HPDE6-E6E7 (cell line): ENCODE measurements around the gene MAPK8.
A peak's percentile ranks its signal among the peaks of the same experiment; 100 is the strongest.
"Not testable (repeated sequence)": the region's sequence is repeated elsewhere in the genome, so short reads cannot be mapped to it uniquely, and the experiment has no call there.

Experiments used
- DNase-seq: peaks from one replicate; pipeline ENCODE4 v3.0.0; 2011; ENCODE audit warnings: missing footprints; ENCODE audit errors: extremely low spot score

Gene MAPK8

DNA sequence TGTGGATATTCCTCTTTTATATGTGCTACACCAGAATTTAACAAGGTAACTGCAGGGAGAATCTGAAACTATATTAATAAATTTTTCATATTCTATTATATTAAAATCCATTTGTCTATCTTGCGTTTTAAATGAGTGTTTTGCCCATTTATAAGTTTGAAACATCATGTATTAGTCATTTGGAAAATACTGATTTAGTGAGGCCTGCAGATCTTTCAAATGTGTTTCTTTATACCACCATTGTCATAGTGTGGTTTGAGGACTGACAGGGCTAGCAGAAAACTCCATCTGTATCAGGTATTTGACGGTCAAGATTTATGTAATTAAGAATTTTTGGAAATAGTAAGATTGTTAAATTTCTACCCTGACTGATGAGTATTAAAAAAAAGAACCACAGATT, 29.3 kb downstream of the MAPK8 start:
- DNase-seq = no peak

DNA sequence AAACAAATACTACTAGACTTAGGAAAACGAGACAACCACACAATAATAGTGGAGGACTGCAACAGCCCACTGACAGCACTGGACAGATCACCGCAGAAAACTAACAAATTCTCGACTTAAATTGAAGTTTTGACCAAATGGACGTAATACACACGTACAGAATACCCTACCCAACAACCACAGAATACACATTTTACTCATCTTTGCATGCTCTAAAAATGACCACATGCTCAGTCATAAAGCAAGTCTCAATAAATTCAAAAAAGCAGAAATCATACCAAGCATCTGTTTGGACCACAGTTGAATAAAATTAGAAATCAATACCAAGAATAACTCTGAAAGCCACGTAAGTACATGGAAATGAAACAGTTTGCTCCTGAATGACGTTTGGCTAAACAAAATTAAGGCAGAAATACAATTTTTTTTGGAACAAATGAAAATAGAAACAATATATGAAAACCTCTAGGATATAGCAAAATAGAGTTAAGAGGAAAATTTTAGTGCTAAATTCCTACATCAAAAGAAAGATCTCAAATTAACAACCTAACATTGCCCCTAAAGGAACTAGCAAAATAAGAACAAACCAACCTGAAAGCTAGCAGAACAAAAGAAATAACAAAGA, 30.6 kb downstream of the MAPK8 start:
- no peak for DNase-seq

DNA sequence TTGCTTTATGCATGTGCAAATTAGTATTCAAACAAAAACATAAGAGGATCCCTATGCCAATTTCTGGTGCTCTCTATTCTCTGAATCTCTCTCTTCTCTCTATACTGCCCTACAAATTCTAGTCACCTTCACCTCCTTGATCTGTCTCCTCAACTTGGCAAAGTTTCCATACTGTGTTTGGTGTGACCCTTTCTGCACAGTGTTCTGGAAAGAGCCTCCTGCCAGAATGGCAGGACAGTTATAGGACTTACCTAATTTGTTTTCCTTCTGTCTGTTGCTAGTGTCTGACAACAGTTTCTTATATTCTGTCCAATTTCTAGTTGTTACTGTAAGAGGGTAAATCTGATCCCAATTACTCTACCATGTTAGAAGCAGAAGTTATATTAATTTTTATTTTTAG, 34.3 kb downstream of the MAPK8 start:
- DNase-seq = no peak

DNA sequence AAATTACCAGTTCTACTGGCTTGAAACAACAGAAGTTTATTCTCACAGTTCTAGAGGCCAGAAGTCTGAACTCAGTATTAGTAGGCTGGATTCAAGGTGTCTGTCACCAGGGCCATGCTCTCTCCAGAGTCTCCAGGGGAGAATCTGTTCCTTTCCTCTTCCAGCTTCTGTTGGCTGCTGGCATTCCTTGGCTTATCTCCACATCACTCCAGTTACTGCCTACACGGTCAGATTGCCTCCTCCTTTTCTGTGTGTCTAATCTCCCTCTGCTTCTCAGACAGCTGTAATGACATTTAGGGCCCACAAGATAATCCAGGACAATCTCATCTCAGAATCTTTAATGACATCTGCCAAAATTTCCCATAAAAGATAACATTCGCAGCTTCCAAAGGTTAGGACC, 36.6 kb downstream of the MAPK8 start:
- DNase-seq = no peak

DNA sequence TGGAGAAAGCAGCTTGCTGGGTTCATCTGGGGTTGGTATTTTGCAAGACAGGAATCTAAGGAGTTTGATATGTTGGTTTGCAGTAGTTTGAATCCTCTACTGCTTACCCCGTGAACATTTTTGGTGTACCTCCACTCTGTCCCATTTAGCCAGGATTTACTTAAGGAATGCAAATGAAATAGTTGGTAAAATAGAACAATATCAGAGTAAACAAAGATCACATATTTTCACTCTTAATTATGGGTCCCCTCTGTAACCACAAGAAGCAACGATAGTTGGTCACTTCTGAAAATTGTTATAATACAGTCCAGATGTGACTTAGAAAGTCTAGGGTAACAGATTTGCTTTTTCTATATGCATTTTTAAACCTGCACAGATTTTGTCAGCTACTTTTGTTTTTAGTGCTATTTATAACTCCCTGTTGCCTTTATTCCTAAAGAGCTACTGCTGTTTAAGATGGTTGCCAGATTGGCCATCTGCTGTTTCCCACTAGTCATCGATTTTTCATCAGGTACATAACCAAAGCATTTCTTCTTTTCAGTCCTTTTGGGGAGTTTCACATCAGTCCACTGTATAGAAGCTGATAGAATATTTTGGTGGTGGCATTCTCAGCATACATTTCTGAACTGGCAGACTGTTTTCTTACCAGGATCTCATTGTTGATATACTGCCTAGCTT, 37.6 kb downstream of the MAPK8 start:
- DNase-seq = no peak

DNA sequence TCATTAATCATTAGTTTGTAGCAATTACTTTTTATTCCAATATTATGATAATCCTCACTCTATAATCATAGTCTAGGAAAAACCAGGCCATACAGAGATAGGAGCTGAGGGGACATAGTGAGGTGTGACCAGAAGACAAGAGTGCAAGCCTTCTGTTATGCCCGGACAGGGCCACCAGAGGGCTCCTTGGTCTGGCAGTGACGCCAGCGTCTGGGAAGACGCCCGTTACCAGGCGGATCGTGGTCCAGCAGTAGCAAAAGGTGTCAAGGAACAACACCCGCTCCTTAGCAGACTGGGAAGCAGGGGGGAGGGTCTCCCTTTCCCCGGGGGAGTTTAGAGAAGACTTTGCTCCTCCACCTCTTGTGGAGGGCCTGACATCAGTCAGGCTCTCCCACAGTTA, 39.8 kb downstream of the MAPK8 start:
- not testable (repeated sequence) for DNase-seq

DNA sequence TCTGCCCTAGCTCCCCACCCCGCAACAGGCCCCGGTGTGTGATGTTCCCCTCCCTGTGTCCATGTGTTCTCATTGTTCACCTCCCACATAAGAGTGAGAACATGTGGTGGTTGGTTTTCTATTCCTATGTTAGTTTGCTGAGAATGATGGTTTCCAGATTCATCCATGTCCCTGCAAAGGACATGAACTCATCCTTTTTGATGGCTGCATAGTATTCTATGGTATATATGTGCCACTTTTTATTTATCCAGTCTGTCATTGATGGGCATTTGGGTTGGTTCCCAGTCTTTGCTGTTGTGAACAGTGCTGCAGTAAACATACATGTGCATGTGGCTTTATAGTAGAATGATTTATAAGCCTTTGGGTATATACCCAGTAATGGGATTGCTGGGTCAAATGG, 41.1 kb downstream of the MAPK8 start:
- not testable (repeated sequence) for DNase-seq

DNA sequence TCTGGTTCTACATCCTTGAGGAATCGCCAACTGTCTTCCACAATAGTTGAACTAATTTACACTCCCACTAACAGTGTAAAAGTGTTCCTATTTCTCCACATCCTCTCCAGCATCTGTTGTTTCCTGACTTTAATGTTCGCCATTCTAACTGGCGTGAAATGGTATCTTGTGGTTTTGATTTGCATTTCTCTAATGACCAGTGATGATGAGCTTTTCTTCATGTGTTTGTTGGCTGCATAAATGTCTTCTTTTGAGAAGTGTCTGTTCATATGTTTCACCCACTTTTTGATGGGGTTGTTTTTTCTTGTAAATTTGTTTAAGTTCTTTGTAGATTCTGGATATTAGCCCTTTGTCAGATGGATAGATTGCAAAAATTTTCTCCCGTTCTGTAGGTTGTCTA, 41.5 kb downstream of the MAPK8 start:
- DNase-seq = not testable (repeated sequence)

DNA sequence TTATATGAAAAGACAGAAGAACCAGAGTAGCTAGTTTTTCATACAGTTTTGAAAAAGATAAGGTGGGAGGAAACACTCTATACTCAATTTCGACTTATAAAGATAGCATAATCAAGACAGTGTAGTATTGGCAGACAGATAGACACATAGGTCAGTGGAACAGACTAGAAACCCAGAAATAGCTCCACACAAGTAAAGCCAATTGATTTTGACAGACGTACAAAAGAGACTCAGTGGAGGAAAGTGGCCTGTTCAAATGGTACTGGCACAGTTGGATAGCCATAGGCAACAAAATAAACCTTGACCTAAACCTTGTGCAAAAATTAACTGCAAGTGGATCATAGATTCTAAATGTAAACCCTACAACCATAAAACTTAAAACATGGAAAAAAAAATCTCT, 46.8 kb downstream of the MAPK8 start:
- DNase-seq = no peak

DNA sequence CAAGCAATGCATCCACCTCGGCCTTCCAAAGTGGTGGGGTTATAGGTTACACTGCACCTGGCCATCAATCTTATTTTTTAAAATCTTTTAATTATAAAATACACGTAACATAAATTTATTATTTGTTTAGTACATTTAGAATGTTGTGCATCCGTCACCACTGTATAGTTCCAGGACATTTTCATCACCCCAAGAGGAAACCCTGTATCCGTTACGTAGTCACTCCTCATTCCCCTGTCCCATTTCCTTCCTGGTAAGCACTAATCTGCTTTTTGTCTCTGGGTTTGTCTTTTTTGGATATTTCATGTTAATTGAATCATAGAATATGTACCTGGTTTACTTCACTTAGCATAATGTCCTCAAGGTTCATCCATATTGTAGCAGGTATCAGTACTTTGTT, 51.2 kb downstream of the MAPK8 start:
- DNase-seq = no peak

DNA sequence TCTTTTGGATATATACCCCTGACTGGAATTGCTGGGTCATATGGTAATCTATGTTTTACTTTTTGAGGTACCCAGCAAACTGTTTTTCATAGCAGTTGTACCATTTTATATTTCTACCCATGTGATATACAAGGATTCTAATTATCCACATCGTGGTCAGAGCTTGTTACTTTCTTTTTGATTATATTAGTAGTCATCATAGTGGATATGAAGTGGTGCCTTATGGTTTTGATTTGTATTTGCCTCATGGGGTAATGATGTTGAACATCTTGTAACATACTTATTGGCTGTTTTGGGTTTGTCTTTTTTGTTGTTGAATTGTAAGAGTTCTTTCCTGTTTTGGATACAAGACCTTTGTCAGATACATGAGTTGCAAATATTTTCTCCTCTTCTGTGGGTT, 51.7 kb downstream of the MAPK8 start:
- no peak for DNase-seq

DNA sequence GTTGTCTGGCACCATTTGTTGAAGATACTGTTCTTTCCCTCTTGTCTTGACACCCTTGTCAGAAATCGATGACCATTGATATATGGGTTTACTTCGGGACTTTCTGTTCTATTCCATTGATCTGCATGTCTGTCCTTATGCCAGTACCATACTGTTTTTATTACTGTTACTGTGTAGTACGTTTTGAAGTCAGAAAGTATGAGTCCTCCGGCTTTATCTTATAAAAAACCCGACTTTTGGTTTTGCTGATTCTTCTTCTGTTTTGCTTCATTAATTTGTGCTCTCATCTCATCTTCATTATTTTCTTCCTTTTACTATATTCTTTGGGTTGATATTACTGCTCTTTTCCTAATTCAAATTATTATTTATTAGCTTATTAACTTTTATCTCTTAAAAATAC, 52.4 kb downstream of the MAPK8 start:
- DNase-seq = no peak

DNA sequence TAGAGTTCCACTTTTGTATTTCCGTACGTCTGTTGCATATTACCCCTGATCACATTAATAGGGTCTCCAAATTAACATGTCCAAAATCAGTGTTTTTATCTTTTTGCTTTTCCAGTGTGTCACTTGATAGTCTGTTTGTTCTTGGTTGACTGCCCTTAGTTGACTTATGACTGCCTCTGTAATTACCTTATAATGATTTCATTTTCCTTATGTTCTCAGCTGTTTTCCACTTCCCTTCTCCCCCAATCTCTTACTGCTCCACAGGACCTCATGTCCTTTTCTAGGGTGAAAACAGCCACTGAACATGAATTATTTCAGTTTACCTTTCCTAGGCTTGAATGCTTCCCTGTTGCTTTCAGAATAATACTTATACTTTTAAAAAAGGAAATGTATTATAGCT, 54.7 kb downstream of the MAPK8 start:
- no peak for DNase-seq

DNA sequence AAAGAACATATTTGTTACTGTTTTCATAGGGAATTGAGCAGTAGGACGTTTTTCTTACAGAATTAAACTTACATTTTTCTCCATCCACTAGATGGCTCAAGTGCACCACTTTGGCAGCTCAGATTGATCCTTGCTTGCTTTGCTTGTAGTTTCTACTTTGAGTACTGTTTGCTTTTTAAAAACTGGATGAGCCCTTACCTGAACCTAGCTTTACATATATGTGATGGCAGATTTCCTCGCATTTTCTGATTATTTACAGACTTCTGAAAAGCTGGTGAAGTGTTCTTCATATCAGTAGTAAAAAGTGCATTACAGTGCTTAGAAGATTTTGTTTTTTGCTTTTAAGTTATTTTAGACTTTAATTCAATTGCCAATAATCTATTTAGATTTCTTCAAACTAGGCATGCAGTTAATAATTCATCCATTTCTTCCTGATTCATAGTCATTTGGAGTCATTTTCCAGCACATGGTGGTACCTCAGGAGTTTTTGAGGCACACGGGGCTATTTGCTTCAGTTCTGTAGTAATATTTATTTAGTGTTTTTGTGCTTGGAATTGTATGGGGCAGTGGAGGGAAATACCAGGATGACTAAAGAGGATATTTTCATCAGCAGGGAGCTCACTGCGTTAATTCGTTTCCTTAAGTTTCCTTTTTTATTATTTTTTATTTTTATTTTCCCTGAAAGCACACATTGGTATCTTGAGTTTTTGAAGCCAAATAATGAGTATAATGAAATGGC, 57.3 kb downstream of the MAPK8 start:
- DNase-seq = peak; percentile 7

DNA sequence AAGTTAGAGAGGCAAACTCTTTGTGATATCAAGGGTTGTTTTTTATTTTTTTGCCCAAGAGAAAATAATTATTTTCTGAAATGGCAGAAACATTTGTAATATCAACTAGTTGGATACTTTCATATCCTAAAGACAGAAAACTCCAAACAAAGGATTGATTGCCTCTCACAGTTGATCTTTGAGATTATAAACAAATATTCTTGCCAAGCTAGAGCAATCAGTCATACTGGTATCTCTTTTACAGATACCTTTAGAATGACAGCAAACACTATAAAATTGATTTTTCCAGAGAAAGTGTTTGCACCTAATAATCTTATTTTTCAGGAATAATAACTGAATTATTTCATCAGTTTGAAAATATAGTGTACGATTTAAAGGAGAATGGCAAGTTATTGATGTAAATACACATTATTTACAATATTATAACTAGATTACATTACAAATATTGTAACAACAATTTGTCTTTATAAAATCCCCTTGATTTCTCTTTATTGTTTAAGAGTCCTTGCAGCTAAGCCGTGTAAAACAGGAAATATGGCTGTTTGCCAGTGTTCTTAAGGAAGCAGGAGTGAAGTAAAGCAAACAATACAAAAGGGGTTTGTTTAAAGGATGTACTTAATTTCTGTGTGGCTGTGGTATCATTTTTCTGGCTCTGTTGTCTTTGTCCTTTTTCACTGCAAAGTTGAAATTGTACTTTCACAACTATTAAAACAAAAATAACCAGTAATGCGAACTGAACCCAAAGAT, 58.4 kb downstream of the MAPK8 start:
- no peak for DNase-seq

DNA sequence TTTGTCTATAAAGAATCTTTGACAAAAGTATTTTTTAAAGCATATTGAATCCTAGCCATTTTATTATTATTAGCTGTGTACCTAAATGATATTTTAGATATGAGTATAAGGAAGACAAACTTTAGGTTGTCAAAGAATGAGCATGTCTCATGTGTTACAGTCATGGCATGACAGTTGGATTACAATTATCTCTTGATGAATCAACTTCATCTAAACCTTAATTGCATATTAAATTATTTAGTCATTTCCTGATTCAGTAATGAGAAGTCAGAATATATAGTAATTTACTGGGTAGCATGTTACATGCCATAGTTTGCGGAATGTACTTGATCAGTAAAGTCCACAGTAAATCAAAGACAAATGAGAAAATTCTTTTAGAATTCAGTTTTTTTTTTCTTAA, 59.2 kb downstream of the MAPK8 start:
- DNase-seq = no peak

DNA sequence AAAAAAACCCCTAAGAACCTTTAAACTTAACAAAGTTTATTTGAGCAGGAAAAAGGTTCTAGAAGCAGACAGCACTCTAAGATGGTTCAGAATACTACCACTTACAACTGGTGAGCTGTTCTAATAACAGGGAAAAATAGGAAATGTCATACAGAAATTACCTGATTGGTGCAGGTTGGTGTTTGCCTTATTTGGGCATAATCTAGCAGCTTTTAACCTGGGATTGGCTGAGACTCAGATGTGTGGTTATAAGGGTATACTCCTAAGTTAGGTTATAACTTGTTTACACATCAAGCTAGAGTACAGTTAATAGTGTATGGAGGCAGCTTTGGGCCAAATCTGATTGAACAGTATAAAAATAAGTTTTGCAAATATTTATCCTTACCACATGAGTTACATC, 59.8 kb downstream of the MAPK8 start:
- DNase-seq = no peak

DNA sequence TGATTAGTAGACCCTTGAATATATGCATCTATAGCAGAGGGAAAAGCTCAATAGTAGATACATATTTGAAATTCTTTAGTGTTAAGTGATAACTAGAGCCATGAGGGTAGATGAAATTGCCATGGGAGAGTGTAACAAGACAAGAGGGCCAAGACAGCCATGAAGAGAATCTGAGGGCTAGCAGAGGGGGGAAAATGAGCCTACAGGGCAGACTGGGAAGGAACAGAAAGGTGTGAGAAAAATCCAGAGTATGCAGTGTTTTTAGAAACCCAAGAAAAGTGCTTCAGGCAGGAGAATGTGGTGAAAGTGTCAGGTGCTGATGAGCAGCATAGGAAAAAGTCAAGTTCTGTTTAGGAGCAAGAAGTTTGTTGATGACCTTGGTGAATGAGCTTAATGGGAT, 63.0 kb downstream of the MAPK8 start:
- DNase-seq = no peak

DNA sequence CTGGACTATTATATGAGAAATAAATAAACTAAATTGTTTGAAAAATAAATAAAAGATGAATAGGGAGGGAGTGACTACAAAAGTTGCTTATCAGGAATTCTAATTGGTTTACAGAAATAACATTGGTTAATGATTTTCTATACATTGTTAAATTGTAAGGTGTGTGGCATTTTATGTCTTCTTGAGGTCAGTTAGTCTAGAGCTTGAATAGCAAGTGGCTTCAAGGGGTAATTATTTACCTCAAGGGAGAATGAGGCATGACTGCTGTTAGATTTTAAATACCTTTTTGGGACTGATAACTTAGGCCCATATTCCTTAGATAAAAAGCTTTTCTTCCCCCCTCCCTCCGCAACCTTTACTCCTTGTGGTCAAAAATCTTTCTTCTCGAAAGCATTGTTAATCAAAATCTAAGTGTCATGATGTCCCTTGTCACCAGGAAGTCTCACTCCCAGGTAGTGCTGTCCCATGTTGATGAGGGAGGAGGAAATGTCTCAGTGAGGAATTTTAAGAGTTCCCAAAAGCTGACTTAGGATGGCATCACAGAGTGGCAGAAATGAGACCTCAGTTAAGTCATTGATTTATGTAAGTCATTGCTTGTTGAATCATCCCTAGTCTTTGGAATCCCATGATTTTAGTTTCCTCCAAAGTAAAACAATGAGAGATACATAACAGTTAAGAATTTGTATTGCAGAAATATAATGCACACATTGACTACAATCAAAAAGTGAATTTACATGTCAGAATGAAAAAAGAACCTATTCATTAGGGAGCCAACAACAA, 71.5 kb downstream of the MAPK8 start:
- no peak for DNase-seq

DNA sequence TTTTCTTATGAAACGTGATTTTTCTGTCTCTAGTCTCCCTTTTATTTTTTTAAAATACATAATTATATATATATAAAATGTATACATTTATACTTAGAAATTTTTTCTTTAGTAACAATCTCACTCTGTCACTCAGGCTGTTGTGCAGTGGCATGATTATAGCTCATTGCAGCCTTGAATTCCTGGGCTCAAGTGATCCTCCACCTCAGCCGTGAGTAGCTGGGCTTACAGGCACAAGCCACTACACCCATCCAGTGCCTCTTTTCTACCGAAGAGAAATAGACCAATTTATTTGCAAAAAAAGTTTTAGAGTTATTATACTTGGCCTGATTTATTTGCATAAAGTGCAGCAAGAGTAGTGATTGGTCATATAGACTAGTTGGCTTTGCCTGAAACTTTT, 72.2 kb downstream of the MAPK8 start:
- no peak for DNase-seq

DNA sequence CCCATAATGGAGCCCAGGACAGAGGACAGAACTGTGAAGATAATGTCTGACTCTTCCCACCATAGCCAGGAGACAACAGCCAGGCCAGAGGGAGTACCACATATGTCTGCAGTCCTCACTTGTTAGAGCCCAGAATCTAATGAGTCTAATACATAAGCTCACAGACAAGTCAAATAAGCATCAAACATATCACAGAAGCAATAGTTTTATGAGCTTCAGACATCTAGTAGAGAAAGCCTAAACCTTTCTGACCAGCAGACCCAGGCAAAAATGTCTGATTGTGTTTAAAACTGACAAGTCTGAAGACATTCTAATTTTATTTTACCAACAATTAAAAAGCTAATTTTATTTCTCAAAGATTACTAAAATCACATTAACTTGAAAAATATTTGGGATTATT, 75.5 kb downstream of the MAPK8 start:
- DNase-seq = no peak

DNA sequence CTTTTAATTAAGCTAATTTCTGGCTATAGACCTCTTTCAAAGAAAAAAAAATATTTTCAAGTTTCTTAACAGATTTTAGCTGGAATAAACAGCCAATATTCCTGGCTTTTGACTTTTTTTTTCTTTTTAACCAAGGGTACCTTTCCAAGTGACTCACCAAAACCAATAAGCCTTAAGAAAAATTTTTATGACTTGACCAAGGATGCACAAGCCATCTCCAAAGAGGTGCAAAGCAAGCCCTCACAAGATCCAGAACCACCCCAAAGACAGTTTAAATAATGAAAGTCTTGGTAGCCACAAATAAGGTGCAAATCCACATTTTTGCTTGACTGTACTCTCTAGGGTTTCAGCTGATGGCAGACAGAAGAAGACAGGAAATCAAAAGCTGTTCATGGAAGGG, 76.5 kb downstream of the MAPK8 start:
- DNase-seq = no peak
